ENCODE results near the gene PRR16. TPM values are rescaled to one million over a fixed set of nuclear protein-coding genes. Genes with fewer than 3 reads are reported as not detected.

Gene PRR16
- total and polyA plus RNA-seq, 2 experiments from 2014 or later, result 1.0 to 1.7 TPM

DNA sequence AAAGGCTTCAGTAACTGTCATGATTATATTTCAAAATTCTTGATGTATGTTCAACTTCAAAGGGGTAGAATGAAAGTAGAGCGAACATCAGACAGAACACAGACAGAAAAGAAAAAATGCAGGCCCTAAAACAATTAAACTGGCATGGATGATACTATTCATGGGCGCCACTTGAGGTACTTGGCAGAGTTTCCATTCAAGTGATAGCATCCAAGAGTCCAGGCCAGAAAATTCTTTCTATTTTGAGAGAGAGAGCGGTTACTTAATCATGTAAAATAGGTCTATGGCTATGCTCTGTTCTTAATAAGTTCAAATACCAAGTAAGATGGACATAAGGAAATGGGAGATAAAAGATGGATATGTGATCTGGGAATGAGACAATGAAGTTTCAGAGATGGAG is 21.4 kb upstream of the PRR16 start (continued):
- TF ChIP-seq, protein P1, sequence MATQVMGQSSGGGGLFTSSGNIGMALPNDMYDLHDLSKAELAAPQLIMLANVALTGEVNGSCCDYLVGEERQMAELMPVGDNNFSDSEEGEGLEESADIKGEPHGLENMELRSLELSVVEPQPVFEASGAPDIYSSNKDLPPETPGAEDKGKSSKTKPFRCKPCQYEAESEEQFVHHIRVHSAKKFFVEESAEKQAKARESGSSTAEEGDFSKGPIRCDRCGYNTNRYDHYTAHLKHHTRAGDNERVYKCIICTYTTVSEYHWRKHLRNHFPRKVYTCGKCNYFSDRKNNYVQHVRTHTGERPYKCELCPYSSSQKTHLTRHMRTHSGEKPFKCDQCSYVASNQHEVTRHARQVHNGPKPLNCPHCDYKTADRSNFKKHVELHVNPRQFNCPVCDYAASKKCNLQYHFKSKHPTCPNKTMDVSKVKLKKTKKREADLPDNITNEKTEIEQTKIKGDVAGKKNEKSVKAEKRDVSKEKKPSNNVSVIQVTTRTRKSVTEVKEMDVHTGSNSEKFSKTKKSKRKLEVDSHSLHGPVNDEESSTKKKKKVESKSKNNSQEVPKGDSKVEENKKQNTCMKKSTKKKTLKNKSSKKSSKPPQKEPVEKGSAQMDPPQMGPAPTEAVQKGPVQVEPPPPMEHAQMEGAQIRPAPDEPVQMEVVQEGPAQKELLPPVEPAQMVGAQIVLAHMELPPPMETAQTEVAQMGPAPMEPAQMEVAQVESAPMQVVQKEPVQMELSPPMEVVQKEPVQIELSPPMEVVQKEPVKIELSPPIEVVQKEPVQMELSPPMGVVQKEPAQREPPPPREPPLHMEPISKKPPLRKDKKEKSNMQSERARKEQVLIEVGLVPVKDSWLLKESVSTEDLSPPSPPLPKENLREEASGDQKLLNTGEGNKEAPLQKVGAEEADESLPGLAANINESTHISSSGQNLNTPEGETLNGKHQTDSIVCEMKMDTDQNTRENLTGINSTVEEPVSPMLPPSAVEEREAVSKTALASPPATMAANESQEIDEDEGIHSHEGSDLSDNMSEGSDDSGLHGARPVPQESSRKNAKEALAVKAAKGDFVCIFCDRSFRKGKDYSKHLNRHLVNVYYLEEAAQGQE (IDR thresholded peaks at IDR 0.05; ENCODE audit: unreplicated experiment), result no peak
- TF ChIP-seq STAT1 (IDR thresholded peaks at IDR 0.05; ENCODE audit: unreplicated experiment), result no peak
- no peak for TF ChIP-seq EZH2 (IDR thresholded peaks at IDR 0.05; ENCODE audit: low read depth, unreplicated experiment)
- no peak for TF ChIP-seq POLR2AphosphoS5 (IDR thresholded peaks at IDR 0.05; ENCODE audit: low read depth)
- no peak for TF ChIP-seq ETS1 (IDR thresholded peaks at IDR 0.05)
- no peak for TF ChIP-seq ZNF331 (CRISPR knock-in tag; IDR thresholded peaks at IDR 0.05; ENCODE audit: low read depth)

GRCh38 chr5:120443607-120444006 is 20.5 kb upstream of the PRR16 start:
- H3K4me1 ChIP-seq (ENCODE audit: insufficient read depth), result peaks cover 17% of the 10 kb centered on the region; the same call in 1 of the 2 replicates
- no peaks in the 10 kb centered on the region for H3F3A ChIP-seq (replicated peaks; ENCODE audit: low read depth)
- DNase-seq (ENCODE audit: low spot score) (no peak), ATAC-seq (no peak)
- Mint-ChIP-seq H3K9me3 (no peaks in the 10 kb centered on the region), H3K27me3 (ENCODE audit: insufficient read depth, low read depth, poor library complexity) (no peaks in the 10 kb centered on the region), H3K36me3 (ENCODE audit: low read depth) (no peaks in the 10 kb centered on the region), H3K4me1 (peaks cover 10% of the 10 kb centered on the region; the same call in 2 of the 3 replicates), H3K4me3 (no peak overlapping the region), H3K27ac (no peak overlapping the region)
- H3K27me3 ChIP-seq (ENCODE audit: insufficient read depth), result no peaks in the 10 kb centered on the region
- no peak overlapping the region for H3K4me2 ChIP-seq
- H3K36me3 ChIP-seq (ENCODE audit: insufficient read depth), result no peaks in the 10 kb centered on the region
- H3K79me2 ChIP-seq (replicated peaks; ENCODE audit: insufficient read depth), result no peaks in the 10 kb centered on the region
- no peaks in the 10 kb centered on the region for H3K9me2 ChIP-seq (ENCODE audit: insufficient read depth)
- no peak overlapping the region for H2AFZ ChIP-seq
- H3K27ac ChIP-seq (ENCODE audit: low read depth), result no peak overlapping the region
- no peak overlapping the region for H3K4me3 ChIP-seq
- no peaks in the 10 kb centered on the region for H4K20me1 ChIP-seq (replicated peaks; ENCODE audit: insufficient read depth)
- TF ChIP-seq STAT1 (IDR thresholded peaks at IDR 0.05; ENCODE audit: unreplicated experiment) (no peak), ZNF331 (CRISPR knock-in tag; IDR thresholded peaks at IDR 0.05; ENCODE audit: low read depth) (no peak), ZNF114 (CRISPR knock-in tag; IDR thresholded peaks at IDR 0.05) (no peak), CREB1 (CRISPR knock-in tag; IDR thresholded peaks at IDR 0.05; ENCODE audit: low read depth) (no peak), EZH2phosphoT487 (IDR thresholded peaks at IDR 0.05; ENCODE audit: unreplicated experiment) (no peak), ETS1 (IDR thresholded peaks at IDR 0.05) (no peak), NANOG (IDR thresholded peaks at IDR 0.05; ENCODE audit: borderline replicate concordance) (no peak), JUNB (IDR thresholded peaks at IDR 0.05; ENCODE audit: unreplicated experiment) (no peak)
- TF ChIP-seq, protein P2, sequence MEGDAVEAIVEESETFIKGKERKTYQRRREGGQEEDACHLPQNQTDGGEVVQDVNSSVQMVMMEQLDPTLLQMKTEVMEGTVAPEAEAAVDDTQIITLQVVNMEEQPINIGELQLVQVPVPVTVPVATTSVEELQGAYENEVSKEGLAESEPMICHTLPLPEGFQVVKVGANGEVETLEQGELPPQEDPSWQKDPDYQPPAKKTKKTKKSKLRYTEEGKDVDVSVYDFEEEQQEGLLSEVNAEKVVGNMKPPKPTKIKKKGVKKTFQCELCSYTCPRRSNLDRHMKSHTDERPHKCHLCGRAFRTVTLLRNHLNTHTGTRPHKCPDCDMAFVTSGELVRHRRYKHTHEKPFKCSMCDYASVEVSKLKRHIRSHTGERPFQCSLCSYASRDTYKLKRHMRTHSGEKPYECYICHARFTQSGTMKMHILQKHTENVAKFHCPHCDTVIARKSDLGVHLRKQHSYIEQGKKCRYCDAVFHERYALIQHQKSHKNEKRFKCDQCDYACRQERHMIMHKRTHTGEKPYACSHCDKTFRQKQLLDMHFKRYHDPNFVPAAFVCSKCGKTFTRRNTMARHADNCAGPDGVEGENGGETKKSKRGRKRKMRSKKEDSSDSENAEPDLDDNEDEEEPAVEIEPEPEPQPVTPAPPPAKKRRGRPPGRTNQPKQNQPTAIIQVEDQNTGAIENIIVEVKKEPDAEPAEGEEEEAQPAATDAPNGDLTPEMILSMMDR (conservative IDR thresholded peaks at IDR 0.05; ENCODE audit: low read depth in 2 of 2), result no peak
- TF ChIP-seq, protein P1 (IDR thresholded peaks at IDR 0.05; ENCODE audit: unreplicated experiment), result no peak

Data from GM23338 (cell line).